ENCODE results near the gene FNBP1L. TPM values are rescaled to one million over a fixed set of nuclear protein-coding genes. Genes with fewer than 3 reads are reported as not detected.

Gene FNBP1L
- total RNA-seq, 1 donor from 2014 or later, result 57.8 TPM

- H3K4me3 Mint-ChIP-seq (ENCODE audit: unreplicated experiment), result no peak overlapping the region
Measured at GRCh38 chr1:93585059-93585966, 137.4 kb downstream of the FNBP1L start.

GRCh38 chr1:93587354-93587753, 139.4 kb downstream of the FNBP1L start:
- Histone ChIP-seq H3K4me1 (ENCODE audit: insufficient read depth, low read length) (peaks cover 13% of the 10 kb centered on the region), H2AFZ (ENCODE audit: low read depth, low read length) (no peak overlapping the region), H3K36me3 (ENCODE audit: insufficient read depth, low read length) (peaks cover 58% of the 10 kb centered on the region), H3K27me3 (ENCODE audit: insufficient read depth, low read length) (no peaks in the 10 kb centered on the region), H4K20me1 (ENCODE audit: insufficient read depth, low read length) (peaks cover 60% of the 10 kb centered on the region), H3K9ac (ENCODE audit: low read length) (no peak overlapping the region), H3K27ac (ENCODE audit: low read depth, low read length) (no peak overlapping the region), H3K9me3 (ENCODE audit: insufficient read depth, low read depth, low read length) (no peaks in the 10 kb centered on the region), H3K79me2 (ENCODE audit: insufficient read depth, low read length) (peaks cover 71% of the 10 kb centered on the region), H3K4me3 (ENCODE audit: insufficient read depth, low read depth, low read length) (no peak overlapping the region), H3K4me2 (ENCODE audit: low read length) (no peak overlapping the region)
- H3K4me1 Mint-ChIP-seq (ENCODE audit: low read depth, unreplicated experiment), result peaks cover 33% of the 10 kb centered on the region
- TF ChIP-seq EZH2 (IDR thresholded peaks at IDR 0.05; ENCODE audit: insufficient read depth, low read length) (no peak), CTCF (IDR thresholded peaks at IDR 0.05; ENCODE audit: insufficient read depth, low read depth, low read length) (no peak)
- H3K36me3 Mint-ChIP-seq (ENCODE audit: low read depth, unreplicated experiment), result peaks cover 33% of the 10 kb centered on the region
- no peaks in the 10 kb centered on the region for H3K27me3 Mint-ChIP-seq (ENCODE audit: low read depth, unreplicated experiment)
- DNase-seq (ENCODE audit: low read depth) (no peak), FAIRE-seq (no peak)
- no peak overlapping the region for H3K27ac Mint-ChIP-seq (ENCODE audit: unreplicated experiment)
- no peaks in the 10 kb centered on the region for H3K9me3 Mint-ChIP-seq (ENCODE audit: unreplicated experiment)
- no peak overlapping the region for H3K4me3 Mint-ChIP-seq (ENCODE audit: unreplicated experiment)

More at GRCh38 chr1:93585059-93585966, 137.4 kb downstream of the FNBP1L start:
- H4K20me1 ChIP-seq (ENCODE audit: insufficient read depth, low read length), result peaks cover 50% of the 10 kb centered on the region
- Mint-ChIP-seq H3K4me1 (ENCODE audit: low read depth, unreplicated experiment) (peaks cover 34% of the 10 kb centered on the region), H3K9me3 (ENCODE audit: unreplicated experiment) (no peaks in the 10 kb centered on the region), H3K27me3 (ENCODE audit: low read depth, unreplicated experiment) (no peaks in the 10 kb centered on the region), H3K27ac (ENCODE audit: unreplicated experiment) (peak overlapping the region; percentile 23), H3K36me3 (ENCODE audit: low read depth, unreplicated experiment) (peaks cover 27% of the 10 kb centered on the region)
- peaks cover 64% of the 10 kb centered on the region for H3K36me3 ChIP-seq (ENCODE audit: insufficient read depth, low read length)
- no peak overlapping the region for H3K4me3 ChIP-seq (ENCODE audit: insufficient read depth, low read depth, low read length)
- no peak overlapping the region for H3K27ac ChIP-seq (ENCODE audit: low read depth, low read length)
- TF ChIP-seq EZH2 (IDR thresholded peaks at IDR 0.05; ENCODE audit: insufficient read depth, low read length), result no peak
- TF ChIP-seq CTCF (IDR thresholded peaks at IDR 0.05; ENCODE audit: insufficient read depth, low read depth, low read length), result no peak
- DNase-seq (ENCODE audit: low read depth) (no peak), FAIRE-seq (no peak)
- H3K9me3 ChIP-seq (ENCODE audit: insufficient read depth, low read depth, low read length), result no peaks in the 10 kb centered on the region
- no peaks in the 10 kb centered on the region for H3K27me3 ChIP-seq (ENCODE audit: insufficient read depth, low read length)
- H3K4me2 ChIP-seq (ENCODE audit: low read length), result no peak overlapping the region
- H2AFZ ChIP-seq (ENCODE audit: low read depth, low read length), result no peak overlapping the region
- H3K79me2 ChIP-seq (ENCODE audit: insufficient read depth, low read length), result peaks cover 58% of the 10 kb centered on the region
- H3K4me1 ChIP-seq (ENCODE audit: insufficient read depth, low read length), result peaks cover 7% of the 10 kb centered on the region
- no peak overlapping the region for H3K9ac ChIP-seq (ENCODE audit: low read length)

GRCh38 chr1:93588206-93588605, 140.3 kb downstream of the FNBP1L start:
- peaks cover 13% of the 10 kb centered on the region for H3K4me1 ChIP-seq (ENCODE audit: insufficient read depth, low read length)
- no peak overlapping the region for H3K27ac ChIP-seq (ENCODE audit: low read depth, low read length)
- H3K27me3 Mint-ChIP-seq (ENCODE audit: low read depth, unreplicated experiment), result no peaks in the 10 kb centered on the region
- TF ChIP-seq CTCF (IDR thresholded peaks at IDR 0.05; ENCODE audit: insufficient read depth, low read depth, low read length) (no peak), EZH2 (IDR thresholded peaks at IDR 0.05; ENCODE audit: insufficient read depth, low read length) (no peak)
- FAIRE-seq (no peak), DNase-seq (ENCODE audit: low read depth) (no peak)
- peak overlapping the region; percentile 5 for H3K9ac ChIP-seq (ENCODE audit: low read length)
- H3K9me3 Mint-ChIP-seq (ENCODE audit: unreplicated experiment), result no peaks in the 10 kb centered on the region
- H3K4me3 Mint-ChIP-seq (ENCODE audit: unreplicated experiment), result no peak overlapping the region
- peaks cover 31% of the 10 kb centered on the region for H3K36me3 Mint-ChIP-seq (ENCODE audit: low read depth, unreplicated experiment)
- no peaks in the 10 kb centered on the region for H3K9me3 ChIP-seq (ENCODE audit: insufficient read depth, low read depth, low read length)
- no peak overlapping the region for H2AFZ ChIP-seq (ENCODE audit: low read depth, low read length)
- peaks cover 52% of the 10 kb centered on the region for H3K36me3 ChIP-seq (ENCODE audit: insufficient read depth, low read length)
- H3K4me1 Mint-ChIP-seq (ENCODE audit: low read depth, unreplicated experiment), result peaks cover 36% of the 10 kb centered on the region
- peak overlapping the region; percentile 29 for H3K4me2 ChIP-seq (ENCODE audit: low read length)
- no peaks in the 10 kb centered on the region for H3K27me3 ChIP-seq (ENCODE audit: insufficient read depth, low read length)
- H4K20me1 ChIP-seq (ENCODE audit: insufficient read depth, low read length), result peaks cover 69% of the 10 kb centered on the region
- H3K79me2 ChIP-seq (ENCODE audit: insufficient read depth, low read length), result peaks cover 72% of the 10 kb centered on the region
- H3K4me3 ChIP-seq (ENCODE audit: insufficient read depth, low read depth, low read length), result no peak overlapping the region
- peak overlapping the region; percentile 14 for H3K27ac Mint-ChIP-seq (ENCODE audit: unreplicated experiment)

Data from astrocyte (in vitro differentiated cells and primary cell).